Heart left ventricle (tissue), 13 donors: Measurements from ENCODE around the gene ZNF837.

Source experiments
- CTCF ChIP-seq, 12 donors: fragments of 200-600 bp; sonication (generic) in 4 of 12; IDR thresholded peaks; one replicate each; pipeline versions ENCODE4 v1.5.0 to v1.8.0; 2018 to 2022; ENCODE audit warnings: antibody characterized with exemption in 12 of 12, mild to moderate bottlenecking in 5 of 12
- POLR2A ChIP-seq, 2 donors: fragments of 450-650 bp; IDR thresholded peaks; one replicate each; pipeline ENCODE4 v1.6.1; 2017; ENCODE audit warnings: antibody characterized with exemption in 2 of 2, mild to moderate bottlenecking in 2 of 2, moderate library complexity in 2 of 2
- donor health status: ischemic (EF 13 %, LVEDD 7.1; RV severe dilation, severe dysfunction).
- donor health status: DM: no; HTN: yes; CAD: no.
- donor health status: DM: no; HTN: no; CAD: no.
- donor health status: ischemic (EF 25% LVEDD 6.9; RV normal size, moderate dysfunction).
- donor health status: ischemic (EF 25% LVEDD 5.7; RV mildly dilated, moderate dysfunction).
- donor health status: ischemic (EF 35%, LVEDD 5.7; RV mildly dilated, moderate dysfunction).
- donor health status: nonischemic (EF 11% LVEDD 7.7; RV severe dilation, severe dysfunction).
- donor health status: DM: yes; HTN: yes; CAD: no.
- donor health status: PGD.
- donor health status: ischemic (EF 29% LVEDD 5.4; RV normal size, mild dysfunction).
- donor health status: nonischemic (EF 23%, LVEDD 6.1; RV moderate dilation, normal function).

DNA sequence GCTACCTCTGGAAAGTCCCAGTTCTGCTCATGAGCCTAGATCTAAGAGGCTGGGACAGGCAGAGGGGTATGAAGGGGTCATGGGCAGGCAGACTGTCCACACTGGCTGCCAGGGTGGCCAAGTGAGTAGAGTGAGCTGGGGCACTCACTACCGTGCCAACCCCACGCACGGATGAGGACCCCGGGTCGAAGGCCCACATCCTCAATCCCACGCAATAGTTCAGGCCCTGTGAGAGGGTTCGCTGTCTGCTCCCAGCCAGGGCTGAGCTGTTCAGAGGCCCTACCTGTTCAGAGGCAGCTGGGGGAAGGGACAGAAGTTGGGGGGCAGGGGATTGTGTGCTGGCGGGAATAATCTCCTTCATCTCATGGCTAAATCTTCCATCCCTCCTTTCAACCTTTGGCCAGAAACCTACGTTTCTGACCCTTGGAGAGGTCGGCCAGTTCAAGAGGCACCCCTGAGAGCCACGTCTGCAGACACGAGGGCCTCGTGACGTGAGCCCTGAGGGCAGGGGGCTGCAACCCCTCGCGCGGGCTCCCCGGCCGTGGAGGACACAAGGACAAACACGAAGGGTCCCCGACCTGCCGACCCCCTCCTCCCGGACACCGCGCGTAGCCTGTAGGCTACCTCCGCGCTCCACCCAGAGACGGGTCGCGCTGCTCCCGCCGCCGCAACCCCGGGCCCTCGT lies 5.2 kb upstream of the ZNF837 start:
- TF ChIP-seq CTCF (IDR thresholded peaks at IDR 0.05): no peak
- no peak for TF ChIP-seq POLR2A (IDR thresholded peaks at IDR 0.05)
